Upper lobe of left lung (tissue), 4 donors: ENCODE data around the gene CMIP.

Experiments used
- POLR2AphosphoS5 ChIP-seq, 2 donors: sonication (generic); formaldehyde crosslinking; IDR thresholded peaks; one replicate each; pipeline ENCODE4 v1.5.1; 2017; ENCODE audit warnings: antibody characterized with exemption in 2 of 2
- TF ChIP-seq, protein P1 (sequence below), 6 experiments: fragments of 450-650 bp in 4 of 6; fragments of 200-600 bp in 2 of 6; sonication (generic) in 2 of 6; IDR thresholded peaks; one replicate each; pipeline ENCODE4 v1.5.1; 2016 to 2019; ENCODE audit warnings: antibody characterized with exemption in 6 of 6

DNA sequence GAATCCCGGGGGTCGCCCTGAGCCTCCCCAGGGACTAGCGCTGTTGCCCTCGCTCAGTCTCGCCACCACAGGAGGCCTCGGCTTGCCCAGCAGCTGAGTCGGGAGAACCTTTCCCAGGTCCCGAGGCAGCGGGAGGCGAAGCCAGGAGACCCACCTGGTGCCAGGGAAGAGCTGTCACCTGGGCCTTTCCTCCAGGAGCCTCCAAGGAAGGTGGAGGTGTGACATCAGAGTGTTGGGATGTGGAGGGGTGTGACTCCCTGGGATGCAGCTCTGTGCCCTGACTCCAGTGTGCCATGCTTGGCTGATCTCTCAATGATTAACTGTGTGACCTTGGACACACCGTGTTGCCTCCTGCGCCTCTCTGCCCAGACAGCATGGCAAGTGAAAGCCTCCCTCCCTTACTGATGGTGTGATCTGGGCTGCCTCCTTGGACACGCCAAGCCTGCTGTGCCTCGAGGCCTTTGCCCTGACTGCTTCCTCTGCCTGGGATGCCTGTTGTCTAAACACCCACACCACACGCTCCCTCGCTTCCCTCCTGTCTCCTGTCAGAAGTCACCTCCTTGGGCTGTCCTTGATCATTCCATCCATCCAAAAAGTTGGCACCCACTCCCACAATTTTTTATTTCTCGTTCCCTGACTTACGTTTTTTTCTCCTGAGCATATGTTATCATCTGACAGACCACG, 88.0 kb downstream of the CMIP start:
- TF ChIP-seq, protein P1, sequence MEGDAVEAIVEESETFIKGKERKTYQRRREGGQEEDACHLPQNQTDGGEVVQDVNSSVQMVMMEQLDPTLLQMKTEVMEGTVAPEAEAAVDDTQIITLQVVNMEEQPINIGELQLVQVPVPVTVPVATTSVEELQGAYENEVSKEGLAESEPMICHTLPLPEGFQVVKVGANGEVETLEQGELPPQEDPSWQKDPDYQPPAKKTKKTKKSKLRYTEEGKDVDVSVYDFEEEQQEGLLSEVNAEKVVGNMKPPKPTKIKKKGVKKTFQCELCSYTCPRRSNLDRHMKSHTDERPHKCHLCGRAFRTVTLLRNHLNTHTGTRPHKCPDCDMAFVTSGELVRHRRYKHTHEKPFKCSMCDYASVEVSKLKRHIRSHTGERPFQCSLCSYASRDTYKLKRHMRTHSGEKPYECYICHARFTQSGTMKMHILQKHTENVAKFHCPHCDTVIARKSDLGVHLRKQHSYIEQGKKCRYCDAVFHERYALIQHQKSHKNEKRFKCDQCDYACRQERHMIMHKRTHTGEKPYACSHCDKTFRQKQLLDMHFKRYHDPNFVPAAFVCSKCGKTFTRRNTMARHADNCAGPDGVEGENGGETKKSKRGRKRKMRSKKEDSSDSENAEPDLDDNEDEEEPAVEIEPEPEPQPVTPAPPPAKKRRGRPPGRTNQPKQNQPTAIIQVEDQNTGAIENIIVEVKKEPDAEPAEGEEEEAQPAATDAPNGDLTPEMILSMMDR (IDR thresholded peaks at IDR 0.05): no peak
- TF ChIP-seq POLR2AphosphoS5 (IDR thresholded peaks at IDR 0.05): no peak
